WTC11 (cell line): ENCODE measurements around the gene OR2H2.

Experiments
- ATF2 ChIP-seq: sonication (generic); formaldehyde crosslinking; IDR thresholded peaks from 2 replicates; pipeline ENCODE4 v1.8.1; 2022; ENCODE audit warnings: low read depth, missing genetic modification reagents, borderline replicate concordance
- CTCF ChIP-seq: fragments of 200-600 bp; IDR thresholded peaks from 2 replicates; pipeline ENCODE4 v1.8.0; 2022; ENCODE audit warnings: antibody characterized with exemption
- E2F1 ChIP-seq: sonication (generic); formaldehyde crosslinking; IDR thresholded peaks from 2 replicates; pipeline ENCODE4 v1.8.0; 2022; ENCODE audit warnings: mild to moderate bottlenecking, missing genetic modification reagents
- ELF4 ChIP-seq: sonication (generic); formaldehyde crosslinking; IDR thresholded peaks from 2 replicates; pipeline ENCODE4 v1.8.1; 2022; ENCODE audit warnings: low read depth, mild to moderate bottlenecking, moderate library complexity, missing genetic modification reagents
- FOXJ3 ChIP-seq: sonication (generic); formaldehyde crosslinking; IDR thresholded peaks from 2 replicates; pipeline ENCODE4 v1.9.0; 2021; ENCODE audit warnings: missing genetic modification reagents, mild to moderate bottlenecking, borderline replicate concordance
- GTF2I ChIP-seq: fragments of 250-450 bp; sonication (Bioruptor Pico); conservative IDR thresholded peaks from 2 replicates; pipeline ENCODE4 v1.4.0; 2021; ENCODE audit warnings: mild to moderate bottlenecking
- NR3C1 ChIP-seq: sonication (generic); formaldehyde crosslinking; conservative IDR thresholded peaks from 2 replicates; pipeline ENCODE4 v1.8.1; 2023; ENCODE audit warnings: low read depth, mild to moderate bottlenecking, missing genetic modification reagents
- ZBTB43 ChIP-seq: sonication (generic); formaldehyde crosslinking; IDR thresholded peaks from 2 replicates; pipeline ENCODE4 v1.8.1; 2023; ENCODE audit warnings: mild to moderate bottlenecking, missing genetic modification reagents

- TF ChIP-seq CTCF (no peak), GTF2I (no peak), ATF2 (CRISPR knock-in tag) (no peak), FOXJ3 (CRISPR knock-in tag) (no peak), ZBTB43 (no peak), ELF4 (no peak), NR3C1 (CRISPR knock-in tag) (no peak), E2F1 (CRISPR knock-in tag) (no peak)
Measured at GRCh38 chr6:29610540-29610939, 25.6 kb downstream of the OR2H2 start.
